NCI-H82 treated with DMSO at 0.1 percent for 48 hours (cell line): ENCODE results near the gene SKIC3.
A peak's percentile ranks its signal among the peaks of the same experiment; 100 is the strongest.

Experiments
- DNase-seq: peaks from one replicate; lab custom pipeline; 2025; ENCODE audit not compliant: unreplicated experiment; lab: John Stamatoyannopoulos, UW

The SKIC3 gene

DNA sequence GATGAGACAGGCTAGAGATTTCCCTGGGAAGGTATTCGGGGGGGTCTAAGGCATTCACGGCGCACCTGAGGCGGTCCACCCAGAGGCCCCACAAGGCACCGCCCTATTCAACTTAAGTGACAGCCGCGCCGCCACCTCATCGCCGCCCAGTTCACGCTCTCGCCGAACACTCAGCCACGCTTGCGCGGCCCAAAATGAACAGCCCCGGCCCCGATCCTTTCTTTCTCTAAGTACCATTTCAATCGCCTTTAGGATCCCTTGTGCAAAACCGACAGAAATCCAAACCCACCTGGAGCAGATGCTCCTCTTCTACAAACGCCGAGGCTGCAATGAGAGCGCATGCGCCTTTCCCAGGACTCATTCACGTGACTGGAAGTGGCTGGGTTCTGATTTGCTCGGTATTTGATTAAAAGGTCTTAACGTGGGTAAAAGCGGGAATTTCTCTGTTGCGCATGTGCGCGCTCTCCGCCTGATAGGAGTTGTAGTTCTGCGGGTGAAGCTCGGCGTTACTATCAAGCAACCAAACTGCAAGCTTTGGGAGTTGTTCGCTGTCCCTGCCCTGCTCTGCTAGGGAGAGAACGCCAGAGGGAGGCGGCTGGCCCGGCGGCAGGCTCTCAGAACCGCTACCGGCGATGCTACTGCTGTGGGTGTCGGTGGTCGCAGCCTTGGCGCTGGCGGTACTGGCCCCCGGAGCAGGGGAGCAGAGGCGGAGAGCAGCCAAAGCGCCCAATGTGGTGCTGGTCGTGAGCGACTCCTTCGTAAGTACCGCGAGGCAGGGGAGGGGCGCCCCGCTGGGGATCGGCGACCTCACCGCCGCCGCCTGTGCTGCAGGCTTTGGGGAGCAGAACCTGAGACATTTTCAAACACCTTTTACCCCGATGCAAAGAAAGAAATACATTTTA, at the start of gene SKIC3, which contains the start of gene ARSK:
TSS of gene SKIC3 (minus strand) at position 331 of the 902 bp plus-strand sequence. CDS start 7,827 bp downstream, outside the sequence.
TSS of gene ARSK (plus strand) at position 455 of the 902 bp plus-strand sequence. CDS start at position 633, 178 bp downstream.
- peak; percentile 97 for DNase-seq

- no peak for DNase-seq
These were observed 45.8 kb upstream of the SKIC3 start for GRCh38 chr5:95600557-95600956.

DNA sequence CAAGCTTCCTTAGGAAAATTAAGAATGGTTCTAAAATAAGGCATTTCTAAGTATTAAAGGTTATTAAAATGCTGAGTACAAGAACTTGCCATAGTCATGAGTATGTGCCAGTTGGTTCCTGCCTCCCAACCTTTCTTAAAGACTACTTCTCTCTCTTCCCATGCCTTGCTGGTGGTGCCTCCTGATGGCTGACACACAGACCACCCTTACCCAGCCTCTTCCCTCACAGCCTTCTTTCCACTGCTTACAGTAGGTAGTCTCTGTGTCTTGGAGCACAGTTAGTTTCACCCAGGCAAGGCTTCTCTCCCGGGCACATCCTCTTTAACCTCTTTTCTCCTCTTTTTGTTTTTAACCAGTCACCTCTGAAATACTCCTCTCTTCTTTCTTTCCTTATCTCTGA, 44.5 kb upstream of the SKIC3 start:
- DNase-seq = no peak

- no peak for DNase-seq
These were observed 40.6 kb upstream of the SKIC3 start for GRCh38 chr5:95595289-95595931.

DNA sequence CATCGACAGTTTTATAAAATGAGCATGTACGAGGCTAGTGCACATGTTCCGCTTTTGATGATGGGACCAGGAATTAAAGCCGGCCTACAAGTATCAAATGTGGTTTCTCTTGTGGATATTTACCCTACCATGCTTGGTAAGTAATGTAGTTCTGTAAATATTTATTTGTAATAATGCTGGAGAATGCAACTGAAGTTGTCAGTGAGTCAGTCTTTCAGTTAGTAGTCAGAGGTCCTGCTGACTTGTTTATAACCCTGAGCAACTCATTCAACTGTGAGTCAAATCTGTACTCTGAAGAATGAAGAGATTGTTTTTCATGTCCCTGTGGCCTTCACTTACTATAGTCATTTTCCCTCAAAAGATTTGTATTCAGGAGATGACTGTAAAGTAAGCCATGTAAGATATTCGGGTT, 36.7 kb upstream of the SKIC3 start:
- DNase-seq = no peak

GRCh38 chr5:95590880-95591279, 36.1 kb upstream of the SKIC3 start:
- DNase-seq = no peak

GRCh38 chr5:95583992-95584391, 29.2 kb upstream of the SKIC3 start:
- DNase-seq = no peak

DNA sequence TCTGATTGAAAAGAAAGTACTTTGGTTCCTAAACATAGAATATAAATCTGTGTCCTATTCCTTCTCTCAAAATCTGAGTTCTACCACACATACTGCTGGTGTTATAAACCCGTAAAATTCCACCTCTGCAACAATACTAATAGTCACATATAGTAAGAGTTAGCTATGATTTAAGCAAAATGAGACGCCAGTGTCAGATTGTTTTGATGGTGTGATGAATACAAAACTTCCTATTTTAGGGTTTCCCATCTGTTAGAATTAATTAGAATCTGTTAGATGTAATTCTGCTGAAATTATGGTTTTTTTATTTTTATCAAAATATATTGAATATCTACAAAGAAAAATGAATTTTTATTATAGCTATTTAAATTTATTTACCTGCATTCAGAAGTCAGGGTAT, 26.8 kb upstream of the SKIC3 start:
- no peak for DNase-seq

- no peak for DNase-seq
These were observed 17.2 kb upstream of the SKIC3 start for GRCh38 chr5:95572016-95572415.

DNA sequence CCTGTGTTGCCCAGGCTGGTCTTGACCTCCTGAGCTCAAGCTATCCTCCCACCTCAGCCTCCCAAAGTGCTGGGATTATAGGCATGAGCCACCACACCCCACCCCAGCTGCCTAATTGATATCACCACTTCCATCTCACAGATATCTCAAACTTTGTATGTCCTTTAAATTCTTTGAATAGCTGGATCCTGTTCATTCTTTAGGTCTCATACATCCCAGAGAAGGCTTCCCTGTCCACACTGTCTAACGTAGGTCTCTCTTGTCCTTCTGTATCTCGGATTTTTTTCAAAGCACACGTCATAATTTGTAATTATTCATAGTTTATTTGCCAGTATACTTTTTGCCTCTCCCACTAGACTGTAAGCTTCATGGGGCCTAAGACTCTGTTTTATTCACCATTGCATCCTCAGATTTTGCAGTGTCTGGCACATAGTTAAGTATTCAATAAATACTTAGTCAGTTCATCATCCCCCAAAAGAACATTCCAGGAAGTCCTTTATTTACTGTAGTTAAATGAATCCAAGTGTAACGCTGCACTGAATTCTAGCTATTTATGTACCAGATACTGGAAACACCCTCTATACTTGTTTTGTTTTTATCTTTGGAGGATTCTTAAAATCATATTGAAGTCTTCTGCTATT, 10.6 kb upstream of the SKIC3 start:
- DNase-seq = no peak

GRCh38 chr5:95564450-95564849, 9.7 kb upstream of the SKIC3 start:
- DNase-seq = no peak

GRCh38 chr5:95563367-95563766, 8.6 kb upstream of the SKIC3 start:
- no peak for DNase-seq

DNA sequence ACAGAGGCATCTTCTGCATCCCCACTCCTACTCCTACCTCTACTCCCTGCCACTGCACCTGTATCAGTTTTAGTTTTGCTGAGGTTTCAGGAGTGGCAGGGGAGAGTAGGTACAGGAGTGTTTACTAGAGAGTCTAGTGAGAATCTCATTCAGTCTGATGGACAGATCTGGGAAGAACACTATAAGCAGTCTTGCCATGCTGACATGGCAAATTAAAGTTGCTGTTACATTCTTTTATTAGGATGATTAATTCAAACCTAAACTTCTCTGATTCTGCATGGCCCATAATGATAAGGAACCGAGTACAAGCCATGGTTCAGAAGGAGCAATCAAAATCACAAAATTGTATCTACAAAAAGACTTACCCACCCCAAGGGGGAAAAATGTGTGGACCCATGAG, 7.5 kb upstream of the SKIC3 start:
- DNase-seq = no peak

DNA sequence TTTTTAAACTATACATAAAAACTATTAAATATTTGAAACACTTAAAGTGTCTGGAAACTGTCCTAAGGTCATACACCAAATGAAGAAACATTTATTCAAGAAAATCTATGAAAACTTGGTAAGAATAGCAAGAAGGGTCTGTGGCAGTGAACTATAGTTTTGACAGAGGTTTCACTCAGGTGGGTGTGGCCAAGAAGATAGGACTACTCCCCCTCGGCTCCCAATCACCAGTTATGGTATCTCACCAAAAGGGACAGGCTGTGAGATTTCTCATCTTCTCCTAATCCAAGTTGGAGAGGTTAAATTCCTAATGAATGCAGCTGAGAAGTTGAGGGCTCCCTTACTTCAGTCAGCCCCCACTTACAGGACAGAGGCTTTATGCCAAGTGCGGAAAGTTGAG, 3.1 kb upstream of the SKIC3 start:
- DNase-seq = no peak

GRCh38 chr5:95555553-95555952, 776 bp upstream of the SKIC3 start:
- no peak for DNase-seq

GRCh38 chr5:95554331-95554646, 488 bp downstream of the SKIC3 start:
- no peak for DNase-seq

- no peak for DNase-seq
These were observed 5.7 kb downstream of the SKIC3 start for GRCh38 chr5:95549030-95549429.

- no peak for DNase-seq
These were observed 11.6 kb downstream of the SKIC3 start for GRCh38 chr5:95543017-95543705.

GRCh38 chr5:95537501-95537900, 17.3 kb downstream of the SKIC3 start:
- DNase-seq = no peak

GRCh38 chr5:95533761-95534160, 21.0 kb downstream of the SKIC3 start:
- no peak for DNase-seq

GRCh38 chr5:95533106-95533505, 21.7 kb downstream of the SKIC3 start:
- no peak for DNase-seq
